Endodermal cell (in vitro differentiated cells): ENCODE results near the gene NKAIN4. TPM values are rescaled to one million over a fixed set of nuclear protein-coding genes. Genes with fewer than 3 reads are reported as not detected.
A peak's percentile ranks its signal among the peaks of the same experiment; 100 is the strongest.

Experiments used
- DNase-seq: peaks from one replicate; pipeline ENCODE4 v3.0.0-alpha.2; 2017
- H3K27ac ChIP-seq: 2 replicates; pipeline ENCODE4 v1.5.1; 2013; ENCODE audit warnings: mild to moderate bottlenecking, low read depth, low read length, moderate library complexity
- H3K27me3 ChIP-seq: 2 replicates; pipeline ENCODE4 v1.6.1; 2013; ENCODE audit warnings: mild to moderate bottlenecking, low read length, moderate library complexity; ENCODE audit not compliant: insufficient read depth, control insufficient read depth, poor library complexity, severe bottlenecking
- H3K36me3 ChIP-seq: 2 replicates; pipeline ENCODE4 v1.7.0; 2013; ENCODE audit warnings: mild to moderate bottlenecking, low read length, moderate library complexity; ENCODE audit not compliant: control insufficient read depth, insufficient read depth
- H3K4me1 ChIP-seq: one replicate; pipeline ENCODE4 v1.7.0; 2013; ENCODE audit warnings: low read length; ENCODE audit not compliant: control insufficient read depth, insufficient read depth
- H3K4me3 ChIP-seq: 2 replicates; pipeline ENCODE4 v1.5.1; 2013; ENCODE audit warnings: mild to moderate bottlenecking, low read length, moderate library complexity
- H3K9ac ChIP-seq: 2 replicates; pipeline ENCODE4 v1.6.1; 2013; ENCODE audit warnings: mild to moderate bottlenecking, low read length, moderate library complexity; ENCODE audit not compliant: poor library complexity, severe bottlenecking; ENCODE audit errors: extremely low read depth
- H3K9me3 ChIP-seq: 2 replicates; pipeline ENCODE4 v1.6.1; 2013; ENCODE audit warnings: mild to moderate bottlenecking, low read length, moderate library complexity; ENCODE audit not compliant: control insufficient read depth
- H3K27ac Mint-ChIP-seq: 2 replicates; pipeline ENCODE4 v1.8.0; 2020; ENCODE audit warnings: mixed read lengths
- H3K27me3 Mint-ChIP-seq: 2 replicates; pipeline ENCODE4 v1.8.0; 2021; ENCODE audit warnings: mild to moderate bottlenecking, mixed read lengths; ENCODE audit not compliant: insufficient read depth
- H3K36me3 Mint-ChIP-seq: 2 replicates; pipeline ENCODE4 v1.8.0; 2020; ENCODE audit warnings: low read depth, mixed read lengths
- H3K4me1 Mint-ChIP-seq: 2 replicates; pipeline ENCODE4 v1.8.0; 2020; ENCODE audit warnings: mixed read lengths
- H3K4me3 Mint-ChIP-seq: 2 replicates; pipeline ENCODE4 v1.8.0; 2020; ENCODE audit warnings: mild to moderate bottlenecking, moderate library complexity, mixed read lengths
- H3K9me3 Mint-ChIP-seq: 2 replicates; pipeline ENCODE4 v1.8.0; 2020; ENCODE audit warnings: mild to moderate bottlenecking, mixed read lengths
- WGBS, 2 experiments: methylation state at CpG; one replicate each; pipeline versions ENCODE4 v1.1.5 to v1.1.7; 2013; ENCODE audit warnings: missing lambda C conversion rate in 2 of 2, mixed read lengths in 1 of 2; ENCODE audit not compliant: insufficient coverage in 1 of 2, insufficient read length in 1 of 2; 5-methylcytosine and 5-hydroxymethylcytosine counted together
- total RNA-seq, 2 donors: library from RNA; stranded (reverse); fragmentation: NEBNext Ultra II Directional in 1 of 2; extraction: Animal tissue kit (Norgen Biotek cat#: 25700) in 1 of 2; gene quantifications; 2 replicates in 1 of 2; 3 replicates in 1 of 2; pipeline ENCODE4 v1.2.1, GENCODE V29; 2021
- TF ChIP-seq, protein P1 (sequence below): fragments of 200-600 bp; sonication (generic); conservative IDR thresholded peaks from 2 replicates; pipeline ENCODE4 v1.5.0; 2021; ENCODE audit warnings: antibody characterized with exemption, mild to moderate bottlenecking

Gene NKAIN4
- total RNA-seq, 2 donors from 2014 or later, result 0.24 to 1.7 TPM

DNA sequence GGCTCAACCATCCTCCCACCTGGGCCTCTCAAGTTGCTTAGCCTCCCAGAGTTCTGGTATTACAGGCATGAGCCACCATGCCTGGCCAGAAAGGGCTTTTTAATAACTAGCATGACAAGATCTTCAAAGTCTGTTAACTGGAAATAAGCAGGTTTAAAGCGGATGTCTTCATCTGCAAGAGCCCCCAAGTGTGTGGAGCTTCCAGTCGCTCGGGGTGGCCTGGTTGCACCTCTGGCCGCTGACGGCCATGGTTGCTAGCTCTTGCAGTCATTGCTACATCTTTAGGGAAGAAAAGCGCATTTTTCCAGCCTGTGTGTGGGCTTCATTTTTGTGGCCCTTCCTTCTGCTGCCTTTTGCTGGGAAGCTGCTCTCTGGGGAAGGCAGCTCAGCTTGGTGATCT is 26.1 kb upstream of the NKAIN4 start:
- H3K9ac ChIP-seq, result no peak overlapping the region
- H3K36me3 ChIP-seq, result peaks cover 60% of the 10 kb centered on the region
- Mint-ChIP-seq H3K4me3 (no peak overlapping the region), H3K36me3 (peaks cover 45% of the 10 kb centered on the region), H3K4me1 (no peaks in the 10 kb centered on the region), H3K27ac (no peak overlapping the region), H3K27me3 (no peaks in the 10 kb centered on the region), H3K9me3 (no peaks in the 10 kb centered on the region)
- no peak overlapping the region for H3K4me3 ChIP-seq
- TF ChIP-seq, protein P1, sequence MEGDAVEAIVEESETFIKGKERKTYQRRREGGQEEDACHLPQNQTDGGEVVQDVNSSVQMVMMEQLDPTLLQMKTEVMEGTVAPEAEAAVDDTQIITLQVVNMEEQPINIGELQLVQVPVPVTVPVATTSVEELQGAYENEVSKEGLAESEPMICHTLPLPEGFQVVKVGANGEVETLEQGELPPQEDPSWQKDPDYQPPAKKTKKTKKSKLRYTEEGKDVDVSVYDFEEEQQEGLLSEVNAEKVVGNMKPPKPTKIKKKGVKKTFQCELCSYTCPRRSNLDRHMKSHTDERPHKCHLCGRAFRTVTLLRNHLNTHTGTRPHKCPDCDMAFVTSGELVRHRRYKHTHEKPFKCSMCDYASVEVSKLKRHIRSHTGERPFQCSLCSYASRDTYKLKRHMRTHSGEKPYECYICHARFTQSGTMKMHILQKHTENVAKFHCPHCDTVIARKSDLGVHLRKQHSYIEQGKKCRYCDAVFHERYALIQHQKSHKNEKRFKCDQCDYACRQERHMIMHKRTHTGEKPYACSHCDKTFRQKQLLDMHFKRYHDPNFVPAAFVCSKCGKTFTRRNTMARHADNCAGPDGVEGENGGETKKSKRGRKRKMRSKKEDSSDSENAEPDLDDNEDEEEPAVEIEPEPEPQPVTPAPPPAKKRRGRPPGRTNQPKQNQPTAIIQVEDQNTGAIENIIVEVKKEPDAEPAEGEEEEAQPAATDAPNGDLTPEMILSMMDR, result no peak
- WGBS, 2 experiments, result 74 to 89% methylated on average over 5 to 6 of the region's 6 CpGs
- H3K4me1 ChIP-seq, result no peaks in the 10 kb centered on the region
- no peak overlapping the region for H3K27ac ChIP-seq
- no peaks in the 10 kb centered on the region for H3K9me3 ChIP-seq
- no peaks in the 10 kb centered on the region for H3K27me3 ChIP-seq
- DNase-seq, result no peak

DNA sequence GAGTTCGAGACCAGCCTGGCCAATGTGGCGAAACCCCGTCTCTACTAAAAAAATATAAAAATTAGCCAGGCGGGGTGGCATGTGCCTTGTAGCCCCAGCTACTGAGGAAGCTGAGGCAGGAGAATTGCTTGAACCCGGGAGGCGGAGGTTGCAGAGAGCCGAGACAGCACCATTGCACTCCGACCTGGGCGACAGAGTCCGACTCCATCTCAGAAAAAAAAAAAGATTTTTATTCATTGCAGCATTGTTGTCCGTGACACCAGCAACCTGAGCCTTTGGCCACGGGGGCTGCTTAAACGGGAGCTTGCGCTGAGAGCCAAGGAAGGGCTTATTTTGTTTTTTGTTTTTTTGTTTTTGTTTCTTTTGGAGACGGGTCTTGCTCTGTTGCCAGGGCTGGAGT is 25.7 kb upstream of the NKAIN4 start:
- WGBS, 2 experiments, result 91 to 92% methylated on average over 14 to 15 of the region's 15 CpGs
- H3K27me3 Mint-ChIP-seq, result no peaks in the 10 kb centered on the region
- Histone ChIP-seq H3K4me1 (no peaks in the 10 kb centered on the region), H3K4me3 (no peak overlapping the region), H3K27ac (no peak overlapping the region), H3K9me3 (no peaks in the 10 kb centered on the region), H3K27me3 (no peaks in the 10 kb centered on the region), H3K9ac (no peak overlapping the region), H3K36me3 (peaks cover 65% of the 10 kb centered on the region)
- DNase-seq, result no peak
- peaks cover 45% of the 10 kb centered on the region for H3K36me3 Mint-ChIP-seq
- TF ChIP-seq, protein P1, result no peak
- no peaks in the 10 kb centered on the region for H3K4me1 Mint-ChIP-seq
- H3K9me3 Mint-ChIP-seq, result no peaks in the 10 kb centered on the region
- H3K4me3 Mint-ChIP-seq, result no peak overlapping the region
- no peak overlapping the region for H3K27ac Mint-ChIP-seq

DNA sequence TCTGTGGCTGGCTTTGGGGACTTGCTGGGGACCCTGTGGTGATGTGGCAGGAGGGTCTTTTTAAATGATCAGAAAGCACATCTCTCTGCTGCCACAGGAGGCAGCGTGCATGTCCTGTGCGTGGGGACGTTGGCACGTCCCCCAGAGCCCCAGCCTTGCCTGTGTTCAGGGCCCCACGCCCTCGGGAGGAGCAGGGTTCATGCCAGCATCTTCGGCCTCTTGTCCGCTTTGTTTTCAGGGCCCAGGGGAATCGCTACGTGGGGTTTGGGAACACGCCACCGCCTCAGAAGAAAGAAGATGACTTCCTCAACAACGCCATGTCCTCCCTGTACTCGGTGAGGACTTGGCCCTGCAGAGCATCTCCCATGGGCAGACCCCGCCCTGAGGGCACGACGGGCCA is 24.4 kb upstream of the NKAIN4 start:
- Histone ChIP-seq H3K4me1 (no peaks in the 10 kb centered on the region), H3K9ac (no peak overlapping the region), H3K27me3 (no peaks in the 10 kb centered on the region), H3K9me3 (no peaks in the 10 kb centered on the region), H3K36me3 (peaks cover 67% of the 10 kb centered on the region), H3K4me3 (no peak overlapping the region), H3K27ac (no peak overlapping the region)
- TF ChIP-seq, protein P1, result peak; percentile 47
- no peak overlapping the region for H3K27ac Mint-ChIP-seq
- H3K4me3 Mint-ChIP-seq, result no peak overlapping the region
- no peaks in the 10 kb centered on the region for H3K27me3 Mint-ChIP-seq
- WGBS, 2 experiments, result 93 to 96% methylated on average over 12 to 17 of the region's 17 CpGs
- H3K9me3 Mint-ChIP-seq, result no peaks in the 10 kb centered on the region
- DNase-seq, result no peak
- H3K4me1 Mint-ChIP-seq, result peaks cover 4% of the 10 kb centered on the region
- H3K36me3 Mint-ChIP-seq, result peaks cover 42% of the 10 kb centered on the region
